ENCODE measurements around the gene CYP1A1. TPM values are rescaled to one million over a fixed set of nuclear protein-coding genes. Genes with fewer than 3 reads are reported as not detected.

Gene CYP1A1
- total and polyA plus RNA-seq, 2 donors (not counting 1 experiment from before 2014, with no cell fraction given): under 0.01 TPM; not detected in 1

DNA sequence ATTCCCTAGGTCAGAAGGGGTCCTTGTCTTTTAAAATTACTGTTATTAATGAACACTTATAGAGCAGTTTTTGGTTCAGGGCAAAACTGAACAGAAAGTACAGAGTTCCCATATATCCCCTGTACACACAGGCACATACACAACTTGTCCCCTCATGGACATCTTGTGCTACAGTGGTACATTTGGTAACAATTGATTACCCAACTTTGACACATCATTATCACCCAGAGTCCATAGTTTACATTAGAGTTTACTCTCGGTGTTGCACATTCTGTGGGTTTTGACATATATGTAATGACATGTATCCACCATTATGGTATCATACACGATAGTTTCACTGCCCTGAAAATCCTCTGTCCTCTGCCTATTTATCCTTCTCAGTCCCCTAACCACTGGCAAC is 28.5 kb downstream of the CYP1A1 start:
- no peaks in the 10 kb centered on the region for H3K9me3 ChIP-seq (ENCODE audit: control insufficient read depth, insufficient read depth, low read depth, low read length)
- peak overlapping the region; percentile 100 for H3K4me2 ChIP-seq (ENCODE audit: extremely low read depth, insufficient read depth, low read length)
- H3K27me3 ChIP-seq (ENCODE audit: control insufficient read depth, insufficient read depth, low read length): peaks cover 3% of the 10 kb centered on the region
- TF ChIP-seq EZH2 (IDR thresholded peaks at IDR 0.05; ENCODE audit: low read length, missing control alignments): no peak
- TF ChIP-seq, protein P1, sequence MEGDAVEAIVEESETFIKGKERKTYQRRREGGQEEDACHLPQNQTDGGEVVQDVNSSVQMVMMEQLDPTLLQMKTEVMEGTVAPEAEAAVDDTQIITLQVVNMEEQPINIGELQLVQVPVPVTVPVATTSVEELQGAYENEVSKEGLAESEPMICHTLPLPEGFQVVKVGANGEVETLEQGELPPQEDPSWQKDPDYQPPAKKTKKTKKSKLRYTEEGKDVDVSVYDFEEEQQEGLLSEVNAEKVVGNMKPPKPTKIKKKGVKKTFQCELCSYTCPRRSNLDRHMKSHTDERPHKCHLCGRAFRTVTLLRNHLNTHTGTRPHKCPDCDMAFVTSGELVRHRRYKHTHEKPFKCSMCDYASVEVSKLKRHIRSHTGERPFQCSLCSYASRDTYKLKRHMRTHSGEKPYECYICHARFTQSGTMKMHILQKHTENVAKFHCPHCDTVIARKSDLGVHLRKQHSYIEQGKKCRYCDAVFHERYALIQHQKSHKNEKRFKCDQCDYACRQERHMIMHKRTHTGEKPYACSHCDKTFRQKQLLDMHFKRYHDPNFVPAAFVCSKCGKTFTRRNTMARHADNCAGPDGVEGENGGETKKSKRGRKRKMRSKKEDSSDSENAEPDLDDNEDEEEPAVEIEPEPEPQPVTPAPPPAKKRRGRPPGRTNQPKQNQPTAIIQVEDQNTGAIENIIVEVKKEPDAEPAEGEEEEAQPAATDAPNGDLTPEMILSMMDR (conservative IDR thresholded peaks at IDR 0.05 in 1 of 2, IDR thresholded peaks at IDR 0.05 in 1 of 2; ENCODE audit: low read depth in 1 of 2, low read length in 2 of 2): no peak
- no peak for DNase-seq (ENCODE audit: low read depth in 2 of 2)
- H4K20me1 ChIP-seq (ENCODE audit: control insufficient read depth, extremely low read depth, insufficient read depth, low read length): no peaks in the 10 kb centered on the region
- H2AFZ ChIP-seq (ENCODE audit: low read length): peak overlapping the region; percentile 12
- H3K79me2 ChIP-seq (ENCODE audit: control insufficient read depth, insufficient read depth, low read length): peaks cover 33% of the 10 kb centered on the region
- H3K4me3 ChIP-seq (replicated peaks in 1 of 4; ENCODE audit: control extremely low read depth in 1 of 4, insufficient read depth in 1 of 4, low read depth in 3 of 4, low read length in 4 of 4): peak overlapping the region in 2 of 4 experiments; percentile 93 to 95
- no peaks in the 10 kb centered on the region for H3K36me3 ChIP-seq (ENCODE audit: control insufficient read depth, insufficient read depth, low read length)
- peaks cover 5% of the 10 kb centered on the region for H3K4me1 ChIP-seq (ENCODE audit: control insufficient read depth, extremely low read depth, insufficient read depth, low read length)
- no peak overlapping the region for H3K27ac ChIP-seq (ENCODE audit: insufficient read depth, low read length)
- H3K9ac ChIP-seq (ENCODE audit: insufficient read depth, low read length): no peak overlapping the region

DNA sequence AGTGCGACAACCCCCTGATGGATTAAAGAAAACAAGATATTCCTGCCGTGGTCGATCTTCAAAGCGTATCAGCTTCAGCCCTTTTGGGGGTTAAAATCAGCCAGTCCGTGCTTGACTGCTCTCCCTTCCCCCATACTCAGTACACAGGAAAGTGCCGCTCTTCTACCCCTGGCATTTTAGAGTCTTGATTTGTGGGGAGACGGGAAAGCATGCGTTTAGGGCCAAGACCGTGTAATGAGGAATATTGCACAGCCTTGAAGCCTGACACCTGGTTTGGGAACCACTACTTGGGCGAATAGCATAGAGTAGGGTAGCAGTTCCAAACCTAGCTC is 29.0 kb downstream of the CYP1A1 start:
- H3K27ac ChIP-seq (ENCODE audit: insufficient read depth, low read length): peak overlapping the region; percentile 95
- peak overlapping the region; percentile 93 to 99 (median 96) for H3K4me3 ChIP-seq (replicated peaks in 1 of 4; ENCODE audit: control extremely low read depth in 1 of 4, insufficient read depth in 1 of 4, low read depth in 3 of 4, low read length in 4 of 4)
- no peaks in the 10 kb centered on the region for H3K9me3 ChIP-seq (ENCODE audit: control insufficient read depth, insufficient read depth, low read depth, low read length)
- H3K36me3 ChIP-seq (ENCODE audit: control insufficient read depth, insufficient read depth, low read length): no peaks in the 10 kb centered on the region
- H3K4me1 ChIP-seq (ENCODE audit: control insufficient read depth, extremely low read depth, insufficient read depth, low read length): peaks cover 5% of the 10 kb centered on the region
- peak overlapping the region; percentile 100 for H3K4me2 ChIP-seq (ENCODE audit: extremely low read depth, insufficient read depth, low read length)
- peaks cover 34% of the 10 kb centered on the region for H3K79me2 ChIP-seq (ENCODE audit: control insufficient read depth, insufficient read depth, low read length)
- H2AFZ ChIP-seq (ENCODE audit: low read length): peak overlapping the region; percentile 98
- peaks cover 3% of the 10 kb centered on the region for H3K27me3 ChIP-seq (ENCODE audit: control insufficient read depth, insufficient read depth, low read length)
- H3K9ac ChIP-seq (ENCODE audit: insufficient read depth, low read length): peak overlapping the region; percentile 92
- no peaks in the 10 kb centered on the region for H4K20me1 ChIP-seq (ENCODE audit: control insufficient read depth, extremely low read depth, insufficient read depth, low read length)
- no peak for DNase-seq (ENCODE audit: low read depth in 2 of 2)
- TF ChIP-seq, protein P1 (conservative IDR thresholded peaks at IDR 0.05 in 1 of 2, IDR thresholded peaks at IDR 0.05 in 1 of 2; ENCODE audit: low read depth in 1 of 2, low read length in 2 of 2): no peak
- TF ChIP-seq EZH2 (IDR thresholded peaks at IDR 0.05; ENCODE audit: low read length, missing control alignments): no peak

DNA sequence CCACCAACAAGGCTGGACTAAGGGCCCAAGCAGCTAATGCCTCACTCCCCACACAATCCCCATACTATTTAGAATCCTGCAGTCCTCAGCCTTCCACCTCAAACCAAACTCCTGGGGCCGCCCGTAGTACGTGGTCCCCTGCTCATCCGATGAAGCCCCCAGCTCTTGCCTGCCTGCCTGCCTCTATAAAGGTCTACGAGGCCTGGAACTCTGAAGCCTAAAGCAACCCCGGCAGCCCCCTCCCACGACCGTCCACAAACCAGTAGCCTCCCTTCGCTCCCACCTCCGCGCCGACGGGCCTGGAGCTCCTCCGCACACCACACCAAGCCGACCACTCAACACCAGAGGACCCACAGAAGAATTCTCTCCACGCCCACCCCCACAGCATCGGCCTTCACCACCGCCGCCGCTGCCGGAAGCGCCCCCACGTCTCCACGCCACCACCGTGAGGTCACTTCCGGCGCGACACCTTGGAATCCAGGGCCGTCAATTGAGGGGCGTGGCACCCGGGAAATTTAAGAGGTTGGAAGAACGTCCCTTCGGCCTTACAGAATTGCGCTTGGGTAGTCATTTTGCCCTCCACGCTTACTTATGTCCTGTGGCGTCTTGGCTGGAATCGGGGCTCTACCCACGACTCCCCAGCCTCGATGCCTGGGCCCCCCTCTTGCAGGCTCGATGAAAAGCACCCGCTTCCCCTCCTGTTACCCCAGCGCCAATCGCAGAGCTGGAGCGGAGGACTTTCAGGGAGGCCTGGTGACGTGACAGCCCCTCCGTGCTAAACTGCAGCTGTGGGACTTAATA is 29.5 kb downstream of the CYP1A1 start, which contains the start of gene EDC3:
Gene EDC3, minus strand, starts transcription at position 428 of the 801 bp plus-strand sequence. CDS start 20,900 bp downstream, outside the sequence.
- H3K4me2 ChIP-seq (ENCODE audit: extremely low read depth, insufficient read depth, low read length): peak within 1 kb of the TSS; percentile 100
- peak within 1 kb of the TSS; percentile 92 for H3K9ac ChIP-seq (ENCODE audit: insufficient read depth, low read length)
- TF ChIP-seq, protein P1 (conservative IDR thresholded peaks at IDR 0.05 in 1 of 2, IDR thresholded peaks at IDR 0.05 in 1 of 2; ENCODE audit: low read depth in 1 of 2, low read length in 2 of 2): no peak
- no peak for TF ChIP-seq EZH2 (IDR thresholded peaks at IDR 0.05; ENCODE audit: low read length, missing control alignments)
- peak; percentile 82 to 83 for DNase-seq (ENCODE audit: low read depth in 2 of 2)
- no peaks in the 10 kb centered on the region for H3K36me3 ChIP-seq (ENCODE audit: control insufficient read depth, insufficient read depth, low read length)
- H4K20me1 ChIP-seq (ENCODE audit: control insufficient read depth, extremely low read depth, insufficient read depth, low read length): no peaks in the 10 kb centered on the region
- peak within 1 kb of the TSS; percentile 93 to 99 (median 96) for H3K4me3 ChIP-seq (replicated peaks in 1 of 4; ENCODE audit: control extremely low read depth in 1 of 4, insufficient read depth in 1 of 4, low read depth in 3 of 4, low read length in 4 of 4)
- peaks cover 5% of the 10 kb centered on the region for H3K4me1 ChIP-seq (ENCODE audit: control insufficient read depth, extremely low read depth, insufficient read depth, low read length)
- H3K79me2 ChIP-seq (ENCODE audit: control insufficient read depth, insufficient read depth, low read length): peaks cover 36% of the 10 kb centered on the region
- peak within 1 kb of the TSS; percentile 95 for H3K27ac ChIP-seq (ENCODE audit: insufficient read depth, low read length)
- H3K27me3 ChIP-seq (ENCODE audit: control insufficient read depth, insufficient read depth, low read length): no peaks in the 10 kb centered on the region
- H3K9me3 ChIP-seq (ENCODE audit: control insufficient read depth, insufficient read depth, low read depth, low read length): no peaks in the 10 kb centered on the region
- H2AFZ ChIP-seq (ENCODE audit: low read length): peak within 1 kb of the TSS; percentile 98

Data from fibroblast of lung (primary cell).